HepG2 (cell line): ENCODE data around the gene SPPL3. TPM values are rescaled to one million over a fixed set of nuclear protein-coding genes. Genes with fewer than 3 reads are reported as not detected.

Source experiments
- DDIT3 ChIP-seq: sonication (generic); formaldehyde crosslinking; IDR thresholded peaks from 2 replicates; pipeline ENCODE4 v1.4.0; 2020; ENCODE audit warnings: mild to moderate bottlenecking, missing genetic modification reagents
- EED ChIP-seq: sonication (generic); formaldehyde crosslinking; IDR thresholded peaks from 2 replicates; pipeline ENCODE4 v1.5.0; 2020; ENCODE audit warnings: mild to moderate bottlenecking, missing genetic modification reagents
- ETV6 ChIP-seq: sonication (generic); formaldehyde crosslinking; conservative IDR thresholded peaks from 2 replicates; pipeline ENCODE4 v1.4.0; 2020; ENCODE audit warnings: missing genetic modification reagents
- FOXA1 ChIP-seq, 2 experiments: fragments of 450-650 bp in 1 of 2; sonication (generic) in 1 of 2; formaldehyde crosslinking in 1 of 2; IDR thresholded peaks; 2 replicates each; pipeline versions ENCODE4 v1.4.0 to v1.6.1; 2016 to 2020; ENCODE audit warnings: missing genetic modification reagents in 1 of 2
- HCFC1 ChIP-seq: fragments of 150-350 bp; IDR thresholded peaks from 2 replicates; pipeline ENCODE4 v1.6.1; 2014; ENCODE audit warnings: low read depth, low read length
- MAFF ChIP-seq: IDR thresholded peaks from 2 replicates; pipeline ENCODE4 v1.6.1; 2011; ENCODE audit warnings: low read depth, low read length, improper control_type of control experiment
- MAX ChIP-seq: IDR thresholded peaks from 2 replicates; pipeline ENCODE4 v1.6.1; 2012; ENCODE audit warnings: inconsistent platforms
- MAZ ChIP-seq, 2 experiments: sonication (generic) in 1 of 2; formaldehyde crosslinking in 1 of 2; IDR thresholded peaks; 2 replicates each; pipeline versions ENCODE4 v1.5.0 to v1.6.1; 2012 to 2020; ENCODE audit warnings: low read depth in 2 of 2, mild to moderate bottlenecking in 2 of 2, borderline replicate concordance in 1 of 2, improper control_type of control experiment in 1 of 2, low read length in 1 of 2, missing genetic modification reagents in 1 of 2, moderate library complexity in 1 of 2
- MIER3 ChIP-seq: IDR thresholded peaks from 2 replicates; pipeline ENCODE4 v1.6.1; 2016; ENCODE audit warnings: missing compliant biosample characterization, borderline replicate concordance
- MLLT10 ChIP-seq: sonication (generic); formaldehyde crosslinking; IDR thresholded peaks from 2 replicates; pipeline ENCODE4 v1.4.0; 2020; ENCODE audit warnings: missing genetic modification reagents
- MYPOP ChIP-seq: sonication (generic); formaldehyde crosslinking; IDR thresholded peaks from 2 replicates; pipeline ENCODE4 v1.8.1; 2023; ENCODE audit warnings: mild to moderate bottlenecking, moderate library complexity, missing genetic modification reagents
- TBP ChIP-seq: sonication (generic); formaldehyde crosslinking; IDR thresholded peaks from 2 replicates; pipeline ENCODE4 v1.5.0; 2020; ENCODE audit warnings: missing genetic modification reagents
- TOPORS ChIP-seq: sonication (generic); formaldehyde crosslinking; IDR thresholded peaks from 2 replicates; pipeline ENCODE4 v1.8.0; 2023; ENCODE audit warnings: mild to moderate bottlenecking, missing genetic modification reagents
- UBTF ChIP-seq: sonication (generic); formaldehyde crosslinking; IDR thresholded peaks from 2 replicates; pipeline ENCODE4 v1.4.0; 2020; ENCODE audit warnings: mild to moderate bottlenecking, missing genetic modification reagents
- ZFP36 ChIP-seq: fragments of 150-350 bp; IDR thresholded peaks from 2 replicates; pipeline ENCODE4 v1.6.1; 2018; ENCODE audit warnings: borderline replicate concordance, low read length, low read depth; ENCODE audit not compliant: partially characterized antibody
- ZNF142 ChIP-seq: sonication (generic); formaldehyde crosslinking; IDR thresholded peaks from 2 replicates; pipeline ENCODE4 v1.4.0; 2020; ENCODE audit warnings: missing genetic modification reagents
- ZNF251 ChIP-seq: sonication (generic); formaldehyde crosslinking; IDR thresholded peaks from 2 replicates; pipeline ENCODE4 v1.9.0; 2021; ENCODE audit warnings: mild to moderate bottlenecking, missing genetic modification reagents
- ZNF350 ChIP-seq: sonication (generic); formaldehyde crosslinking; IDR thresholded peaks from 2 replicates; pipeline ENCODE4 v1.4.0; 2020; ENCODE audit warnings: mild to moderate bottlenecking, low read depth, missing genetic modification reagents, borderline replicate concordance
- ZNF382 ChIP-seq: sonication (generic); formaldehyde crosslinking; IDR thresholded peaks from 2 replicates; pipeline ENCODE4 v1.5.0; 2020; ENCODE audit warnings: missing genetic modification reagents, mild to moderate bottlenecking, borderline replicate concordance
- polyA plus RNA-seq, 8 experiments: library from polyadenylated mRNA; depleted of rRNA in 3 of 8; stranded (reverse) in 7 of 8; unstranded in 1 of 8; fragments of >200 nt; fragmentation: Illumina TruSeq in 4 of 8; extraction: Trizol in 4 of 8; gene quantifications; 2 replicates each; pipeline versions ENCODE4 v1.2.1 to v1.2.3, GENCODE V29; 2011 to 2016; ENCODE audit warnings: low read depth in 4 of 8, missing spikeins in 1 of 8, mixed read lengths in 1 of 8; ENCODE audit not compliant: insufficient read depth in 1 of 8
- total RNA-seq, 5 experiments: library from RNA; depleted of rRNA; stranded (reverse); fragments of >200 nt; fragmentation: Illumina TruSeq; extraction: Trizol; gene quantifications; 2 replicates each; pipeline ENCODE4 v1.2.3, GENCODE V29; 2016; ENCODE audit warnings: low read depth in 1 of 5

The SPPL3 gene
- total and polyA plus RNA-seq, 2 of the 13 experiments (the other 11 are each of a cell fraction or from before 2014, with no cell fraction given), result 8.9 to 9.1 TPM

- TF ChIP-seq TBP (CRISPR knock-in tag) (no peak), ZFP36 (no peak), FOXA1 (IDR thresholded peaks at IDR 0.05) (no peak), FOXA1 (CRISPR knock-in tag; IDR thresholded peaks at IDR 0.05) (no peak), MAFF (no peak), TOPORS (no peak), ZNF350 (CRISPR knock-in tag) (no peak), MAZ (IDR thresholded peaks at IDR 0.05; ENCODE audit: borderline replicate concordance, low read depth, low read length) (0 out of 2 replicates have a peak, but pooled peaks have one; percentile 10), MAZ (CRISPR knock-in tag; IDR thresholded peaks at IDR 0.05; ENCODE audit: low read depth) (peak; percentile 32; the same call in 1 of the 2 replicates), MYPOP (CRISPR knock-in tag) (no peak), DDIT3 (CRISPR knock-in tag) (no peak), ZNF142 (CRISPR knock-in tag) (no peak), ETV6 (no peak), HCFC1 (no peak), EED (CRISPR knock-in tag) (peak; percentile 40; the same call in 1 of the 2 replicates), ZNF251 (CRISPR knock-in tag) (no peak), MIER3 (CRISPR knock-in tag) (no peak), ZNF382 (CRISPR knock-in tag) (no peak), MAX (peak; percentile 45; the same call in 1 of the 2 replicates), UBTF (CRISPR knock-in tag) (peak; percentile 29), MLLT10 (CRISPR knock-in tag) (no peak)
Observed at GRCh38 chr12:120903412-120904196, 554 bp downstream of the SPPL3 start (continued).
